HG02610 (cell line): ENCODE results near the gene RASEF.

Experiments
- ATAC-seq: cut with Tn5 transposase; IDR thresholded peaks from one replicate; pipeline ENCODE4 v1.9.1; 2021; ENCODE audit warnings: mild to moderate bottlenecking, moderate library complexity; ENCODE audit not compliant: unreplicated experiment

The RASEF gene

DNA sequence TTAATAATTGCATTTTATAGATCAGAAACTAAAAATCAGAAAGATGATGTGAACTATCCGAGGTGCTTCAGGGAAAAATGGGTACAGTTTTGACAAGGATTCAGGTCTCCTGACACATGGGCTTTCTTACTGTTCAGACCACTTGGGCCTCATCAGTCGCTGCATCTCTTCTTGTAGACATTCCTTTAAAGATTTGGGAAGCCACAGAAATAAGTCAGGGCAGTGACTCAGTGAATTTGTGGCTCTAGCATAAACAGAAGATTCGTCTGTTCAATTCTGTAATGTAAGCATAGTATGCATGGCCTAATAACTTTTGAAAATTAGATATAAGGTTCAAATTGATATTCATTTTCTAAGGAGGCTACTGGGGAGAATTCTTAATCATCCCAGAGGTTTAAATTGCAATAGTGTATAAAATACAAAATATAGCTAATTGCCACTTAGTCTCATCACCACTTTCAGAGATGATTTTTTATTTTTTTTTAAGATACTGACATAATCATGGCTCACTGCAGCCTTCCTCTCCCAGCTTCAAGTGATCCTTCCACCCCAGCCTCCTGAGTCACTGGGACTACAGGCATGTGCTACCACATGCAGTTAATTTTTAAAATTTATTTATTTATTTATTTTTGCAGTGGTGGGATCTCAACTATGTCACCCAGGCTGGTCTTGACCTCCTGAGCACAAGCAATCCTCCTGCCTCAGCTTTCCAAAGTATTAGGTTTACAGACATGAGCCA lies 48.9 kb downstream of the RASEF start:
- no peak for ATAC-seq

DNA sequence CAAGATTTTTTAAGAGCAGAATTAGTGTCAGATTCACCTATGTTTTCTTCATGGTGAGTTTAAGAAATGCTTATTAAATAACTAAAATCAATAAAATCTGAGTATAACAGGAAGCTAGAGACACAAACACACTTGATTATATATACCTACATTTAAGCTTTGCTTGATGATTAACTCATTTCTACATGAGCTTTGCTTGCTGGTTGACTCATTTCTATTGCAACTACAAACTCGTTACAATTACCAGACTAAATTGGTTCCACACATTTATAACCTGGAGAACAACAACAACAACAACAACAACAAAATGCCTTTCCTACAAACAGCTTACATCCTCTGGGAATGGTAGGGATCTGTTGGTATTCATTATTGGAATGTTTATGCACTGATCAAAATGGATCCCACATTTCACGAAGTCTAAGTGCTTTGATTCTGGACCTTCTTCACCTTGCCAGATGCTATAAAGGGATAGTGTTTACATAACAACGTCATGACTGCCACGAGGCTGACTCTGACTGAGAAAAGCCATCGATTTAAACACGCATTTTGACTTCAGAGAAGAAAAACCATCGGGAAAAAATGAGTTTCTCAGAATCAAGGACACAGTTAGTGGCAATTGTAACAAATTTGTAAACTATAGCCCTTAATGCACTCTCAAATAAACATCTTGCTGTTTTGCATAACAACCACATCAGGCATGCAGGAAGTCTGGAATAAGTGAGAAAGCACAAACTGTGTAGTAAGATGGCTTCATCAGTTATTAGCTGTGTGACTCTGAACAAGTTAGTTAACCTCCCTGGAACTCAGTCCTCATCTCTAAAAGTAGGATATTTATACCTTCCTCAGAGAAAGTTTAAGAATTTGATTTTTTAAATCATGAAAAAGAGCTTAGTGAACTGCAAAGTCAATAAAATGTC lies 49.8 kb downstream of the RASEF start:
- no peak for ATAC-seq

DNA sequence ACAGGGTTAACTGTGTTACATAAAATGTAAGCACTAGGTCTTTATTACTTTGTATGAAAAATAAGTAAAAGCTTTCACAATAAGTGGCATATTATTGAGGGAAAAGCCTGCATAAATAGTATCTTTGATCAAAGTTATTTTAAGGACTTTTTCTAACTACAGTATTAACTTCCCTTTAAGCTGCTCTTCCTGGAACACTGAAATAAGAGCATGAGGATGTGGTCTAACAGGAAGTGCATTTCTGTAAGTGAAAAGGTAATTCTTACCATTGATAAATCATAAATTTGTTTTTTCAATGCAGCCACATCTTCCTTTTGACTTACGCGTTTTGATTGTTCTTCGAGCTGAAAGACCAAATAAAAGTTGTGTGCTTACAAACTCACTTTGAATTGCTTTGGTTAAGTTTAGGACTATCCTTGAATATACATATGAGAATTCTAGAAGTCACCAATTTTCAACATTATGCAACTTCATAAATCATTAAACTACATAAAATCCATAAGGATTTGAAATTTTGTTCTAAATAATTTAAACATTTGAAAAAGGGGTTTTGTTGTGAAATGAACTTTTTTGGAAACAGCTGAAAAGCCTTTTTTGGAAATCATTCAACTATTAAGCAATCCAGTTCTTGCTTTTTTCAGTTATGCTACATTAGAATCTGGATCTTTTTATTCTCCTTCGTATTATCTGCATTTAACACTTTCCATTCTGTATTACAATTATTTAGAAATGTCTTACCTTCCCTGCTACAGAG lies 50.6 kb downstream of the RASEF start:
- ATAC-seq = no peak

DNA sequence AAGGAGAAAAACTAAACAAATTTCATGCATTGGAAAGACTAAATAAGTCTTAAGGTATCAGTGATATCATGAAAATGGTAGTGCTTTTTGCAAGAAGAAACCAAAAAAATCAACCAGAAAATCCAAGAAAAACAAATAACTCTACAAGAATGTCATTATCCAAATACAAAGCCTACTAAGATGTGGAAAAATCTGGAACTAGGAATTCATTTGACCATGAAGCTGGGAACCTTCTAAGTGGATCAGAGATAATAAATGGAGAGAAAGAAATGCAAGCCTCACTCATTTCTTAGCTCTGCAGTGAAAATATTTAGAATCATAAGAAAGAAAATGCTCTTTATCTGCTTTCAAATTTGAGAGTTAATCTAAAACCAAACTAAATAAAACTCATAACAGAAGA lies 51.3 kb downstream of the RASEF start:
- no peak for ATAC-seq

DNA sequence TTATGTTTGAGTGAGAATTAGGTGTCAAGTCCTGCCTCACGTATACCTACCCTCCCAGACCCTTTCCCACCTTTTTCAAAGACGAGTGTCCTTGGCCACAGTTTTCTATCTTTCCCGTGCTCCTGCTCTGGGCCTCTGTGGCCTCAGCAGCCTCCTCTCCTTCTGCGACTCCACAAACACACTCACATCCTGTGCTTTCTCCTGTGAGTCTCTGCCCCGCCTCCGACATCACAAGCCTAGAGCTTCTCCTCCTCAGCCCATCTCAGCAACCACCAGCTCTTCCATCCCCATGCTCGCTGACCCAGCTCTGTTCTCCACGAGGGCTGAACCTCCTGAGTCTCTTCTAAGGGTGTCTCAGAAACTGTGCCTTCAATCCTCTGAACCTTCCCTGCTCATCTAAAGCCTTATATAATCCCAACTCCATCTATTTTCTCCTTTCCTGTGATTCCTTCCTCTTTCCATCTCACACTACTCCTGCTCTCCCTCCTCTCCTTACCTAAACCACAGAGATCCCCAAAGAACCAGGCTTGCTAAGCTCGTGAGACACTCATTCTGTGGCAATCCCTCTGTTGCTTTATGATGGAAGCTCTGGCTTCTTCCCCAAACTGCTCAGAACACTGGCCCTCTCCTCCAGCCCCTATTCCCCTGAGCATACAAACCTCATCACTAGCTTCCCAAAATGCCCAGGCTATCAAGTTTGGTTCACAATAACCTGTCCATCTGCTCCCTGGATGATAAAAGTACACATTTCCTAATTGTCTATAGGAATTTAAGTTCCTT lies 55.2 kb downstream of the RASEF start:
- ATAC-seq = no peak

DNA sequence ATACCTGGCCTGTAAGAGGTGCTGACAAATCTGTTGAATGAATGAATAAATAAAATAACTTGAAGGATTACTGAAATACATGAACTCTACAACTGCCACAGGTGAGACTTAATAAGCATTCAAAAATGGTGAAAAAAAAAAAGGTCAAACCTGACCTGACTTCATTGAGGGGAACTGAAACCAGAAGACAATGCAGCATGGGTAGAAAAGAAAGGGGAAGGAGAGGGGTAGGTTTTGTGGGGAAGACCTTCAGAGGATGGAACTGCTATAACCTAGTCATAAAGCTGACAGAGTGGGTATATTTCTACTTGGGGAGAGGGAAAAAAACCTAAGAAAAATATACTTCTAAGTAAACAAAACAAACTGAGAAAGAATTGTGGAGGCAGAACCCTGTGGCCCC lies 56.6 kb downstream of the RASEF start:
- ATAC-seq = peak; percentile 61

DNA sequence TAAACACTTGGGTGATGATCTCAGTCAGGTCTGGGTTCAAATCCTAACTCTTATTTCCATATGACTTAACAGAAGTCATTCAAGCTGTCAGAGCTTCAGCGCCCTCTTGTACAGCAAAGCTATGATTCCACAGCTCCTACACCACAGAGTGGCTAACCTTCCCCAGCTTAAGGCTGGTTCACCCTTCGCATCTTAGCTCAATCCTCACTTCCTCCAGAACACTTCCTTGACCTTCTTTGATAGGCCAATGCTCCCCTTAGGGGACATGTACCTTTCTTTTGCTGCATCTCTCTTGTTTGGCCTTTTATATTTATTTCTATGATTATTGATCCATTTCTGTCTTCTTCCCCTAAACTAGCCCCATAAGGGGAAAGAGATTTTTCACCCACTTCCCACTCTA lies 57.0 kb downstream of the RASEF start:
- ATAC-seq = no peak

DNA sequence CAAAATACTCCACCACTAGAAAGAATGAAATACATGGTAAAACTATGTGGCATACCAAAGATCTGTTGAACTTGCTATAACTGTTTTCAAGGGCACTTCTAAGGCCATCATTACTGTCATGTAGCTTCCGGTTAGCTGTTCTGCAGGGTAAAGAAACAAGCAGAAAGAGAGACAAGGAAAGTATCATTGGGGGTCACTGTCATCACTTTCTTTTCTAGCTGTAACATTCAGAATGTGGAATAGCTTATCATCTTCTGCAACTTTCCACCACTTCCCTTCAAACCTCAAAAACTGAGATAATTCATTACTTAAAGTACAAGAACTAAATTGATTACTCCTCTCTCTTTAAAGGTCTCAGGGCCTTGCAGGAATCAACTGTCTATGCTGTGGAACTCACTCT lies 57.6 kb downstream of the RASEF start:
- no peak for ATAC-seq

DNA sequence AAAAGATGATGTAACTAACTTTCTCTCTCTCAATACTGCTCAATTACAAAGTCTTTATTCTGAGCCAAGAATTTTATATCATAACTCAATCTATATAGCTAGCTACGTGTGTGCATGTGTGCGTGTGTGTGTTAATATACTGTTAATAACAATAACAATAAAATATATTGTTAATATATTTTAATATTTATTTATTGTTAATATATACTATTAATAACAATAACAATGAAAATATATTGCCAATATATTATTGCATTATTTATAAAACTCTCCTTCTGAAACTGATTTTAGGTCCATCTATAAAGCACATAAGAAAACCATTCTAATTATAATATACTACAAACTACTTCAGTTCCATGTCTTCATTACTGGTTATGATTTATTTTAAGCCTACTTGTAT lies 60.6 kb downstream of the RASEF start:
- ATAC-seq = no peak

DNA sequence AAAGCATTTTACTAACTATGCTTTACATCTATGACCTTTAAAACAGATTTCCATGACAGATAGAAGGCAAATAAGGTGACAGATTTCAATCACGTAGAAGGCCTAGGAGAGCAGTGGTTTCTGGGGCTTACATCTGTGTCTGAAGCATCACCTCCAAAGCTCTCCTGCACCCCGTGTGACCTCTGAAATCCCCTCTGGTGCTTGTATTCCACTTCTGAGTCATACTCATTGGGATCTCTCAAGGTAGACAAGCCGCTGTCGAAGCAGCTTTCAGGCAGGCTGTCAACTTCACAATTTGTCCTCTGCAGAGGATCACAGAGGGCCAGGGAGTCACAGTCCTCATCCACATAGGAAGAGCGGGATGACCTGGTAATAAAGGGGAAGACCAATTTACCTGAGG lies 62.2 kb downstream of the RASEF start:
- ATAC-seq = no peak

DNA sequence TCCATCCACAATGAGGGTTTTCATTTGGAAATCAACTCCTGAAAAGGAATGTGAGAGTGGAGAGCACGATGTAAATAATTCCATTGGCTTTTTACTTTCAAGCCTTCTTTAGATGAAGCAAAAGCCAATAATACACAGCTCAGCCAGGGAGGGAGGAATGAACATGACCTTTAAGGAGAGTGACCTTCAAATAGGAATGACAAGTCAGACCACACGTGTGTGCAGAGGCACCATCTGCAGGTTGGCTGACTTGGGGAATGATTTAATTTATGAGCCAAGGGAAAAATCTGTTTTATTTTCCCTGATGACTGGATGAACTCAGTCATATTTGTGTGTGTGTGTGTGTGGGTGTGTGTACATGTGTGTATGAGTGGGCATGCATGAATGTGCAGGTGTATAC lies 64.5 kb downstream of the RASEF start:
- ATAC-seq = no peak

DNA sequence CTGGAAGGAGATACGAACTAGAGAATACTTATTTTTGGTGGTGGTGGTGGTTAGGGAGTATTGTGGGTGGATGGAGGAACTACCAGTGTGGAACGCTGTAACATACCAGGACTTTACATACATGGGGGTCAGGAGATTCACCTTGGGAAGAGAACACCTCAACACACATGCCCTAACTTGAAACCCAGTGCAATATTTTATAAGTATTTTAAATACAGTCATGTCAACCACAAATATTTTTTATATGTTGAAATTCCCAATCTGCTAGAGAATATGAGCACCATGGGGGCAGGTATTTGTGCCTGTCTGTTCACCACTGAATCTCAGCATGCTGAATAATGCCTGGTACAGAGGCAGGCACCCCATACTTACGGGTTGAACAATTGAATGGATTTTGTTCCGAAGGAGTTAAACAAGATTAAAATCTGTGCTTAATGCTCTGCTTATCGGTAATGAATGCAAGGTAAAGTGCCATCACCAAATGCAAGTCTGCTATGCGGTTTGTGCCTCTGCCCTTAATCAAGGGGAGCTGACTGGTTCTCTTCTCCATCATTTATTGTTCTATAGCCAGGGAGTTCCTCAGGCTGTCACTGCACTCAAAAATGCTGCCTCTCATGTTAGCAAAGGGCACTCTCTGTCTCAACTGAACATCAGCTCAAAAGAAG lies 65.3 kb downstream of the RASEF start:
- no peak for ATAC-seq

DNA sequence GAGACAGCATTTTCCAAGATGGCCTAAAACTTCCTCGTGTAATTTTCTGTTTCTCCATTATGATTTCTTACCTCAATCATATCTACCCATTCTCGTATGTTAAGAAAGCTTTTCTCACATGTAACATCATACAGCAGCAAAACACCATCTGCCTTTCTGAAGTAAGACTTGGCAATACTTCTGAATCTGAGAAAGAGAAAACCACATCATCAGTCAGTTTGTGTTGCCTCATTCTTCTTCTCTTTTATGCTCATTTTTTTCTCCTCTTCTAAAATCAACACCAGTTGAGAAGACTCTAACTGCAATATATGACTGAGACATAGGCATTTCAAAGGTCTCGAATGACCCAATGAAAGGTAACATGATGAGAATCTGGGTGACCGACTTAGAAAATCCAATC lies 66.0 kb downstream of the RASEF start:
- no peak for ATAC-seq

DNA sequence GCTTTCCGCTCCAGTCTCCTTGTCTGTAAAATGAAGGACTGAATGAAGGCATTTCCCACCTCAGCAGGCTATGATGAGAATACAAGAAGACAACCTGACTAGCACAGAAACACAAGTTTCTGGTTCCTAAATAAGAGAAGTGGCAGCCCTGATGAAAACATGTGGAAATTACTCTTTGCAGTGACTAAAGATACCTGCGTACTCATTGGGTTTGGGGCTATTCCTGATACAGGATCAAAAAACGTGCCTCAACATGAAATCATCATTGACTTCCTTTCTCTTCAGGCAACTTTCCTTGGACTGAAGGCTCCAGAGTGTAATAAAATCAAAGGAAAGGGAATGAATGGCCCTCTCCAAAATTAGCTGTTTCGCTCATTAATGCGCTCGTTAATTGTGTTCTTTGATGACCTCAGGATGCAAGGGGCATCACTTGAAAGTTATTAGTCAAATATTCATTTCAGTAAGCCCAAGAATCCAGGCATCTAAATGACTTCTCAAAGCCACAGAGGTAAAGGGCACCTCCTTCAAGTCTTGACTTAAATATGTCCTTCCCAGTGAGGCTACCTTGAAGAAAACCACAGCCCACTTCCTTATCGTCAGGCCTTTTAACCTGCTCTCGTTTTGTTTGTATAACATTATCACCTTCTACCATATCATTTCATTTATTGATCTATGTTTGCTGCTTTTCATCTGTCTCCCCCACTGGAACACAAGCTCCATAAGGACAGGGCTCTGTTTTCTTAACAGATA lies 68.9 kb downstream of the RASEF start:
- no peak for ATAC-seq

DNA sequence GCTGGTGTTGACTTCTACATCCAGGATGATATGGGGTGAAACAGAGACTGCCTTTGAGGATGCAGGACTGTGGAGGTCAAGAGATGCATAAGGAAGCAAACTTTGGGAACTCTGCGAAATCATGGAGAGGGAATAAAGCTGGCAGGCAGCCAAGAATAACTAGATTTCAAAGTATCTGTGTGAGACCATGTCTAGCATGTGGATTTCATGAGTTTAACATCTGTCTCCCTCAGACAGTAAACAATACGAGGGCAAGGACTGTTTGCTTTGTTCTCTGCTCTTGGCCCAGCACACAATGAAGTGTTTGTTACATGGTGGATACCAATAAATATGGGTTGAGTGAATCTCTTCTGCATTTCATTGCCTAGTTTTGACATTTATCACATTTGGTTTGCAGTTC lies 71.3 kb downstream of the RASEF start:
- ATAC-seq = no peak

DNA sequence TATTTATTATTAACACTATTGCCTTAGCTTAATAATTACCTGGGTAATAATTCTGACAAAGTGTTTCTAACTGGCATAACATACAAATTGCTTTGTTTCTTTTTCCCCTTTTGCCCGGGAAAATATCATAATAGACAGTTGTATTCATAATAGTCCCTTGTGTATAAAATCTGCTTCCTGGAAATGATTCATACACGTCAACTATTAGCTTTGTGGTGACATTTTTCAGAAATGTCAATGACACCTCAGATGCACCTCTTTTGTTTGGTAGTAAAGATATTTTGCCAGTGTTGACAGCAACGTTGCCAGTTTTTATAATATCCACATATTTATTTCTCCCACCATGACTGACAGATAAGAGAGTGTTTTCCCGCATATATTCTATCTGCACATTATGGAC lies 73.0 kb downstream of the RASEF start:
- ATAC-seq = no peak

DNA sequence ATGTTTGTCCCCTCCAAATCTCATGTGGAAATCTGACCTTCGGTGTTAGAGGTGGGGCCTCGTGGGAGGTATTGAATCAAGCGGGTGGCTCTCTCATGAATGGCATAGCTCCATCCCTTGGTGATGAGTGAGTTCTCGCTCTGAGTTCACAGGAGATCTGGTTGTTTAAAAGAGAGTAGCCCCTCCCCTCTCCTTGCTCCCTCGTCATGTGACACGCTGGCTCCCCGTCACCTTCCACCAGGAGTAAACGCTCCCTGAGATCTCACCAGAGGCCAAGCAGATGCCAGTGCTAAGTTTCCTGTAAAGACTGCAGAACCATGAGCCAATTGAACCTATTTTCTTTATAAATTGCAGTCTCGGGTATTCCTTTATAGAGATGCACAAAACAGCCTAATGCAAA lies 74.5 kb downstream of the RASEF start:
- no peak for ATAC-seq

DNA sequence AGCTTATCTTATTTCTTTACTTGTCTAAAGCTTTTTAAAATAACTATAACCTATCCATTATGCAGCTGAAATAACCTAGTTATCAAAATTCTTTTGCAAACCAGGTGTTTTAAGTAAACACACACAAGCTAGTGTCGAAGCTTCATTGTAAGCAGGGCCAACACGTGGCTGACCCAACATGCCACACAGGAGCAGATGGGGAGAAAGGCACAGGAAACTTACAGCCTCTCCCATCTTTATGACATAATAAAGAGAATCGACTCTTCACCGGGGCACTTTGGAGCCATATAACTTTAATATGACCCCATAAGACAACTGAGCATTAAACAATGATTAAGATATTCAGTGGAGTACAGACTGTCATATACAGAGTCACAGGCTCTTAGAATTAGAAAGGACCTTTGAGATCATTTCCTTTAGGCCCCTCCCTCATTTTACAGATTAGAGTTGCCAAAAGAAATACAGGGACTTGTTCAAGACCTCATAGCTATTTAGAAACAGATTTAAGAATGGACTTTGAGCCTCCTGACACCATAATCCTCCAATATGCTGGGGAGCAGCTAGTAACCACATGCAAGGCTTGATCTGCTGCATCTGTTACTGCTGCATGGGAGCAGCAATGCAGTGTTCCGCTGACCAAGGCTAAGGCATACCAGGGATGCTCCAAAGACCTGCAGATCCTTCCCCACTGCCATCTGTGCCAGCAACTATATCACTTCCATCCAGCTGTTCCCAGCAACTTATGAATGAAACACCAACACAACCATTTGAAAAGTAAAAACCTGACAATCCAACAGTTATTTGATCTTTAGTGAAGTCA lies 75.4 kb downstream of the RASEF start:
- ATAC-seq = no peak

DNA sequence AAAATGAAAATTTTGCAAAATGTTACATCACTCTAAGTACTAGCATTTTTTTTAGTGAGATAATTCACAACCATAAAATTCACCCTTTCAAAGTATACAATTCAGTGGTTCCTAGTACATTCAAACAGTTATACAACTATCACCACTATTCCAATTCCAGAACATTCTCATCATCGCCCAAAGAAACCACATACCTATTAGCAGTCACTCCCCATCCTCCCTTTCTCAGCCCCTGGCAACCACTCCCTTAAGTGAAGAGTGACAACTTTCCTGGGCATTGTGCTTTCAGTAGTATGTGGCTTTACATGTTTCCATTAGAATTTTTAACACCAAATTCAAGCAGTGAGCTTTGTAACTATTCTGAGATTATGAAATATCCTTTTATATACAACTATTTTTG lies 81.4 kb downstream of the RASEF start:
- ATAC-seq = no peak
